Measurements from ENCODE around the gene CD69. TPM values are rescaled to one million over a fixed set of nuclear protein-coding genes. Genes with fewer than 3 reads are reported as not detected.

Gene CD69
- total RNA-seq, 1 experiment from 2014 or later, result not detected

GRCh38 chr12:9741726-9742125 is 19.0 kb downstream of the CD69 start:
- no CpG with 5 or more reads among the region's 4 CpGs for WGBS (ENCODE audit: extremely low coverage, insufficient read length, low lambda C conversion rate)

More at GRCh38 chr12:9741726-9742125, 19.0 kb downstream of the CD69 start:
- no peaks in the 10 kb centered on the region for H4K20me1 ChIP-seq (ENCODE audit: control insufficient read depth, insufficient read depth, insufficient read length)
- H2BK12ac ChIP-seq (ENCODE audit: insufficient read length, low read depth, low read length), result no peak overlapping the region
- H2BK20ac ChIP-seq (ENCODE audit: low read depth, low read length, poor library complexity, severe bottlenecking), result no peak overlapping the region
- no peak overlapping the region for H3K9ac ChIP-seq (ENCODE audit: extremely low read depth, insufficient read length, low read length)
- H3T11ph ChIP-seq (ENCODE audit: low read length), result no peak overlapping the region
- H3K4me3 Mint-ChIP-seq, result no peak overlapping the region
- H2BK5ac ChIP-seq (ENCODE audit: insufficient read length, low read length), result no peak overlapping the region
- no peaks in the 10 kb centered on the region for H3K4me1 ChIP-seq (ENCODE audit: insufficient read depth, low read length)
- no peak overlapping the region for H2BK120ac ChIP-seq (ENCODE audit: low read depth, low read length, poor library complexity, severe bottlenecking)
- no peak overlapping the region for H2AK5ac ChIP-seq (ENCODE audit: insufficient read length, low read length)
- H3K27me3 Mint-ChIP-seq (ENCODE audit: low read depth), result no peaks in the 10 kb centered on the region
- no peaks in the 10 kb centered on the region for H3K23me2 ChIP-seq (ENCODE audit: insufficient read length, low read depth, low read length, poor library complexity, severe bottlenecking)
- H3K27me3 ChIP-seq (ENCODE audit: insufficient read depth, low read length), result no peaks in the 10 kb centered on the region
- no peak overlapping the region for H2BK15ac ChIP-seq (ENCODE audit: low read depth, low read length)
- H3K23ac ChIP-seq (ENCODE audit: insufficient read length, low read depth, low read length), result no peak overlapping the region
- H3K27ac ChIP-seq (ENCODE audit: insufficient read length, low read depth, low read length), result no peak overlapping the region
- no peaks in the 10 kb centered on the region for H3K79me2 ChIP-seq (ENCODE audit: insufficient read depth, low read length)
- H3K14ac ChIP-seq (ENCODE audit: insufficient read depth, low read length), result no peak overlapping the region
- no peaks in the 10 kb centered on the region; a peak in 1 of 5 replicates for H3K9me3 Mint-ChIP-seq
- H3K4me1 Mint-ChIP-seq, result peaks cover 5 to 6% of the 10 kb centered on the region in 2 experiments
- no peak overlapping the region for H3K56ac ChIP-seq (ENCODE audit: insufficient read length, low read depth, low read length)
- TF ChIP-seq CTCF (conservative IDR thresholded peaks at IDR 0.05), result no peak
- no peaks in the 10 kb centered on the region for H3K9me3 ChIP-seq (ENCODE audit: control insufficient read depth, low read depth, low read length)
- H3K4ac ChIP-seq (ENCODE audit: low read depth, low read length), result no peak overlapping the region
- no peaks in the 10 kb centered on the region for H3K79me1 ChIP-seq (ENCODE audit: insufficient read depth, low read depth, low read length, poor library complexity, severe bottlenecking)
- no peak overlapping the region for H3K27ac Mint-ChIP-seq
- H4K5ac ChIP-seq (ENCODE audit: insufficient read length, low read depth, low read length), result no peak overlapping the region
- no peak overlapping the region for H3K18ac ChIP-seq (ENCODE audit: insufficient read length, low read depth, low read length)
- no peak overlapping the region for H4K8ac ChIP-seq (replicated peaks; ENCODE audit: insufficient read length, low read depth, low read length)
- no peak overlapping the region for H3K4me2 ChIP-seq (ENCODE audit: insufficient read depth, insufficient read length, low read length)
- H4K91ac ChIP-seq (ENCODE audit: insufficient read length, low read depth, low read length), result no peak overlapping the region
- H2AFZ ChIP-seq (ENCODE audit: low read length), result no peak overlapping the region
- no peaks in the 10 kb centered on the region; a peak in 1 of 7 replicates for H3K36me3 Mint-ChIP-seq (ENCODE audit: insufficient read depth in 1 of 3, low read depth in 3 of 3)
- no peak for DNase-seq

Data from H9 (cell line).